ENCODE data around the gene USP1.

The USP1 gene

GRCh38 chr1:62394646-62395045, 42.2 kb upstream of the USP1 start:
- DNase-seq (ENCODE audit: low read depth): no peak
- TF ChIP-seq CTCF (IDR thresholded peaks at IDR 0.05; ENCODE audit: low read depth, low read length): no peak
- no peak for TF ChIP-seq MAX (IDR thresholded peaks at IDR 0.05; ENCODE audit: low read depth, low read length)
- TF ChIP-seq POLR2A (IDR thresholded peaks at IDR 0.05; ENCODE audit: extremely low read depth, insufficient read length): no peak
- TF ChIP-seq MYC (IDR thresholded peaks at IDR 0.05; ENCODE audit: low read depth, low read length): no peak
- no peak overlapping the region for H3K4me3 ChIP-seq (ENCODE audit: low read depth, low read length)

GRCh38 chr1:62395291-62395690, 41.6 kb upstream of the USP1 start:
- H3K4me3 ChIP-seq (ENCODE audit: low read depth, low read length): no peak overlapping the region
- no peak for DNase-seq (ENCODE audit: low read depth)
- TF ChIP-seq MAX (IDR thresholded peaks at IDR 0.05; ENCODE audit: low read depth, low read length) (no peak), CTCF (IDR thresholded peaks at IDR 0.05; ENCODE audit: low read depth, low read length) (no peak), POLR2A (IDR thresholded peaks at IDR 0.05; ENCODE audit: extremely low read depth, insufficient read length) (no peak), MYC (IDR thresholded peaks at IDR 0.05; ENCODE audit: low read depth, low read length) (no peak)

GRCh38 chr1:62396871-62397270, 40.0 kb upstream of the USP1 start:
- DNase-seq (ENCODE audit: low read depth): no peak
- TF ChIP-seq CTCF (IDR thresholded peaks at IDR 0.05; ENCODE audit: low read depth, low read length): no peak
- TF ChIP-seq MAX (IDR thresholded peaks at IDR 0.05; ENCODE audit: low read depth, low read length): no peak
- no peak for TF ChIP-seq POLR2A (IDR thresholded peaks at IDR 0.05; ENCODE audit: extremely low read depth, insufficient read length)
- TF ChIP-seq MYC (IDR thresholded peaks at IDR 0.05; ENCODE audit: low read depth, low read length): no peak
- H3K4me3 ChIP-seq (ENCODE audit: low read depth, low read length): no peak overlapping the region

GRCh38 chr1:62397301-62397700, 39.5 kb upstream of the USP1 start:
- TF ChIP-seq MYC (IDR thresholded peaks at IDR 0.05; ENCODE audit: low read depth, low read length): no peak
- TF ChIP-seq CTCF (IDR thresholded peaks at IDR 0.05; ENCODE audit: low read depth, low read length): no peak
- no peak for TF ChIP-seq MAX (IDR thresholded peaks at IDR 0.05; ENCODE audit: low read depth, low read length)
- no peak for TF ChIP-seq POLR2A (IDR thresholded peaks at IDR 0.05; ENCODE audit: extremely low read depth, insufficient read length)
- DNase-seq (ENCODE audit: low read depth): no peak
- H3K4me3 ChIP-seq (ENCODE audit: low read depth, low read length): no peak overlapping the region

GRCh38 chr1:62398377-62398776, 38.5 kb upstream of the USP1 start:
- TF ChIP-seq POLR2A (IDR thresholded peaks at IDR 0.05; ENCODE audit: extremely low read depth, insufficient read length) (no peak), MYC (IDR thresholded peaks at IDR 0.05; ENCODE audit: low read depth, low read length) (no peak), CTCF (IDR thresholded peaks at IDR 0.05; ENCODE audit: low read depth, low read length) (no peak), MAX (IDR thresholded peaks at IDR 0.05; ENCODE audit: low read depth, low read length) (no peak)
- DNase-seq (ENCODE audit: low read depth): no peak
- H3K4me3 ChIP-seq (ENCODE audit: low read depth, low read length): no peak overlapping the region
